Endothelial cell of umbilical vein (primary cell): ENCODE results near the gene ZNF254. TPM values are rescaled to one million over a fixed set of nuclear protein-coding genes. Genes with fewer than 3 reads are reported as not detected.

Experiments
- BruUV-seq: library from RNA; stranded (reverse); fragments of 400-500 nt; replicated peaks from 2 replicates; lab custom pipeline; 2021; lab: Mats Ljungman, UMichigan
- CTCF ChIA-PET: fragments of 300-600, 350-600 bp; sonication (Branson Sonifier 250); formaldehyde crosslinking; loops from one replicate; lab custom pipeline; 2021; ENCODE audit warnings: antibody characterized with exemption, inconsistent platforms; lab: Charles Lee
- POLR2A ChIA-PET: fragments of 300-600, 350-600 bp; sonication (Branson Sonifier 250); formaldehyde crosslinking; loops from one replicate; lab custom pipeline; 2021; ENCODE audit warnings: antibody characterized with exemption, inconsistent platforms; lab: Charles Lee
- DNase-seq: peaks from one replicate; pipeline ENCODE4 v3.0.0-alpha.2; 2011; ENCODE audit warnings: low read depth, low spot score
- FAIRE-seq: peaks from 2 replicates; lab custom pipeline; 2011; peaks lifted over from hg19 to GRCh38; lab: Jason Lieb, UNC
- H2AFZ ChIP-seq: 2 replicates; pipeline ENCODE4 v1.6.0; 2012; ENCODE audit warnings: low read depth, low read length, control low read depth, inconsistent platforms
- H3K27ac ChIP-seq: 2 replicates; pipeline ENCODE4 v1.5.1; 2011; ENCODE audit warnings: low read depth, mild to moderate bottlenecking, control low read depth, low read length, moderate library complexity; ENCODE audit not compliant: insufficient read depth
- H3K27me3 ChIP-seq, 2 experiments: 2 replicates each; pipeline versions ENCODE4 v1.6.0 to v1.6.1; 2011; ENCODE audit warnings: low read length in 2 of 2, mixed read lengths in 1 of 2; ENCODE audit not compliant: control insufficient read depth in 2 of 2, insufficient read depth in 2 of 2
- H3K36me3 ChIP-seq, 2 experiments: 2 replicates in 1 of 2; 3 replicates in 1 of 2; pipeline ENCODE4 v1.5.1; 2011; ENCODE audit warnings: low read length in 2 of 2, mild to moderate bottlenecking in 1 of 2, moderate library complexity in 1 of 2; ENCODE audit not compliant: control insufficient read depth in 2 of 2, insufficient read depth in 2 of 2; ENCODE audit errors: extremely low read depth in 1 of 2
- H3K4me1 ChIP-seq: 3 replicates; pipeline ENCODE4 v1.5.1; 2011; ENCODE audit warnings: mild to moderate bottlenecking, low read length; ENCODE audit not compliant: control insufficient read depth, insufficient read depth; ENCODE audit errors: extremely low read depth
- H3K4me2 ChIP-seq: 2 replicates; pipeline ENCODE4 v1.6.1; 2011; ENCODE audit warnings: low read length, control low read depth, mixed read lengths; ENCODE audit not compliant: insufficient read depth
- H3K4me3 ChIP-seq, 3 experiments: fragments of 200-600 bp in 1 of 3; sonication (generic), shearing (Covaris generic) in 1 of 3; replicated peaks in 1 of 3; 2 replicates each; pipeline ENCODE4 v1.5.1; 2011 to 2016; ENCODE audit warnings: control low read depth in 3 of 3, low read length in 3 of 3, mild to moderate bottlenecking in 2 of 3, inconsistent platforms in 1 of 3, low read depth in 1 of 3, moderate library complexity in 1 of 3; ENCODE audit not compliant: insufficient read depth in 1 of 3
- H3K79me2 ChIP-seq: 2 replicates; pipeline ENCODE4 v1.6.0; 2012; ENCODE audit warnings: low read length, inconsistent platforms; ENCODE audit not compliant: control insufficient read depth, insufficient read depth
- H3K9ac ChIP-seq: replicated peaks from 2 replicates; pipeline ENCODE3; 2011; ENCODE audit warnings: low read length, control low read depth; ENCODE audit not compliant: insufficient read depth; ENCODE audit errors: extremely low read depth
- H3K9me1 ChIP-seq: replicated peaks from 3 replicates; pipeline ENCODE4 v1.6.0; 2011; ENCODE audit warnings: mild to moderate bottlenecking, low read length; ENCODE audit not compliant: control insufficient read depth, insufficient read depth; ENCODE audit errors: extremely low read depth
- H3K9me3 ChIP-seq: replicated peaks from 2 replicates; pipeline ENCODE4 v1.5.1; 2012; ENCODE audit warnings: low read length, inconsistent platforms; ENCODE audit not compliant: control insufficient read depth, insufficient read depth
- H4K20me1 ChIP-seq: replicated peaks from 2 replicates; pipeline ENCODE3; 2011; ENCODE audit warnings: mild to moderate bottlenecking, low read length; ENCODE audit not compliant: control insufficient read depth, insufficient read depth; ENCODE audit errors: extremely low read depth
- GATA2 ChIP-seq: IDR thresholded peaks from 2 replicates; pipeline ENCODE4 v1.7.0; 2011; ENCODE audit warnings: low read depth, mild to moderate bottlenecking, moderate library complexity, mixed read lengths, low read length; ENCODE audit not compliant: insufficient read length, insufficient read depth
- MAX ChIP-seq: IDR thresholded peaks from 2 replicates; pipeline ENCODE4 v1.6.1; 2011; ENCODE audit not compliant: insufficient read depth, insufficient read length
- MYC ChIP-seq: IDR thresholded peaks from one replicate; pipeline ENCODE4 v1.6.1; 2011; ENCODE audit warnings: mild to moderate bottlenecking, low read depth, low read length
- POLR2A ChIP-seq: IDR thresholded peaks from 2 replicates; pipeline ENCODE4 v1.6.1; 2012; ENCODE audit warnings: low read depth, mild to moderate bottlenecking, control low read depth, low read length
- POLR2AphosphoS5 ChIP-seq: IDR thresholded peaks from 2 replicates; pipeline ENCODE4 v1.6.1; 2012; ENCODE audit warnings: low read depth, mild to moderate bottlenecking, control low read depth, low read length, moderate library complexity; ENCODE audit not compliant: insufficient read depth
- dilution Hi-C: fragments of 300-500 bp; cut with MboI; formaldehyde crosslinking; loops from one replicate; pipeline ENCODE4 v1.15.0; 2019; ENCODE audit warnings: low sequenced_read_pairs; ENCODE audit not compliant: extremely low pct_ligation_motif_present
- intact Hi-C: fragments of 100-400 bp; cut with micrococcal nuclease; formaldehyde crosslinking; loops from one replicate; pipeline ENCODE4 v1.10.0; 2022
- polyA plus RNA-seq, 4 experiments: library from polyadenylated mRNA; depleted of rRNA in 3 of 4; stranded (reverse) in 3 of 4; unstranded in 1 of 4; fragments of >200 nt; gene quantifications; 2 replicates each; pipeline versions ENCODE4 v1.2.1 to v1.2.3, GENCODE V29; 2011 to 2012; ENCODE audit warnings: missing spikeins in 1 of 4
- total RNA-seq: library from RNA; stranded (reverse); gene quantifications from 2 replicates; pipeline ENCODE4 v1.2.3, GENCODE V29; 2021
- TF ChIP-seq, protein P1 (sequence below), 2 donors: IDR thresholded peaks; 1 replicate in 1 of 2; 2 replicates in 1 of 2; pipeline ENCODE4 v1.5.1; 2011; ENCODE audit warnings: low read length in 2 of 2, mild to moderate bottlenecking in 2 of 2, moderate library complexity in 2 of 2, control low read depth in 1 of 2, inconsistent platforms in 1 of 2, low read depth in 1 of 2; ENCODE audit not compliant: insufficient read depth in 1 of 2; ENCODE audit errors: extremely low read depth in 1 of 2

Gene ZNF254
- total and polyA plus RNA-seq, 2 donors (not counting 3 experiments of a cell fraction or from before 2014, with no cell fraction given) = 4.9 to 16.0 TPM

GRCh38 chr19:24046550-24046949 is 40.4 kb upstream of the ZNF254 start:
- dilution Hi-C loops = no loop called here
- Histone ChIP-seq H3K27ac (no peak overlapping the region), H2AFZ (no peak overlapping the region), H3K27me3 (no peaks in the 10 kb centered on the region), H3K4me2 (no peak overlapping the region), H3K9me1 (no peaks in the 10 kb centered on the region), H3K9me3 (no peaks in the 10 kb centered on the region), H3K9ac (no peak overlapping the region), H4K20me1 (no peaks in the 10 kb centered on the region), H3K4me1 (no peaks in the 10 kb centered on the region), H3K4me3 (no peak overlapping the region), H3K36me3 (peaks cover 4 to 34% of the 10 kb centered on the region in 2 experiments), H3K79me2 (peaks cover 5% of the 10 kb centered on the region)
- no TSS peak for BruUV-seq
- TF ChIP-seq MAX (no peak), POLR2A (no peak), MYC (no peak), POLR2AphosphoS5 (no peak), GATA2 (no peak)
- TF ChIP-seq, protein P1, sequence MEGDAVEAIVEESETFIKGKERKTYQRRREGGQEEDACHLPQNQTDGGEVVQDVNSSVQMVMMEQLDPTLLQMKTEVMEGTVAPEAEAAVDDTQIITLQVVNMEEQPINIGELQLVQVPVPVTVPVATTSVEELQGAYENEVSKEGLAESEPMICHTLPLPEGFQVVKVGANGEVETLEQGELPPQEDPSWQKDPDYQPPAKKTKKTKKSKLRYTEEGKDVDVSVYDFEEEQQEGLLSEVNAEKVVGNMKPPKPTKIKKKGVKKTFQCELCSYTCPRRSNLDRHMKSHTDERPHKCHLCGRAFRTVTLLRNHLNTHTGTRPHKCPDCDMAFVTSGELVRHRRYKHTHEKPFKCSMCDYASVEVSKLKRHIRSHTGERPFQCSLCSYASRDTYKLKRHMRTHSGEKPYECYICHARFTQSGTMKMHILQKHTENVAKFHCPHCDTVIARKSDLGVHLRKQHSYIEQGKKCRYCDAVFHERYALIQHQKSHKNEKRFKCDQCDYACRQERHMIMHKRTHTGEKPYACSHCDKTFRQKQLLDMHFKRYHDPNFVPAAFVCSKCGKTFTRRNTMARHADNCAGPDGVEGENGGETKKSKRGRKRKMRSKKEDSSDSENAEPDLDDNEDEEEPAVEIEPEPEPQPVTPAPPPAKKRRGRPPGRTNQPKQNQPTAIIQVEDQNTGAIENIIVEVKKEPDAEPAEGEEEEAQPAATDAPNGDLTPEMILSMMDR (IDR thresholded peaks at IDR 0.05; ENCODE audit: extremely low read depth in 1 of 2, insufficient read depth in 1 of 2, low read depth in 1 of 2, low read length in 2 of 2) = no peak
- POLR2A ChIA-PET = interaction anchor here (0.8 kb wide), 1 partner anchor 12 kb away, joined by 3 read pairs; no protein-coding TSS in a partner anchor
- intact Hi-C loops = no loop called here
- CTCF ChIA-PET = no interaction called here
- FAIRE-seq (no peak), DNase-seq (no peak)
